DOHH2 (cell line): ENCODE results near the gene WDR70.

Experiments used
- H3F3A ChIP-seq: fragments of 200-600 bp; sonication (generic), shearing (Covaris generic); 2 replicates; pipeline ENCODE4 v1.6.0; 2016; ENCODE audit warnings: antibody characterized with exemption, mild to moderate bottlenecking; ENCODE audit not compliant: control insufficient read depth, insufficient read depth
- H3K27ac ChIP-seq: fragments of 200-600 bp; sonication (generic); 2 replicates; pipeline ENCODE4 v1.5.1; 2014; ENCODE audit warnings: low read depth, mild to moderate bottlenecking, low read length, moderate library complexity
- H3K27me3 ChIP-seq: fragments of 200-600 bp; sonication (generic); 2 replicates; pipeline ENCODE4 v1.6.1; 2014; ENCODE audit warnings: mild to moderate bottlenecking, low read length, mixed read lengths; ENCODE audit not compliant: control insufficient read depth
- H3K36me3 ChIP-seq: fragments of 200-600 bp; sonication (generic); 2 replicates; pipeline ENCODE4 v1.6.1; 2014; ENCODE audit warnings: mild to moderate bottlenecking, low read length, moderate library complexity, mixed read lengths; ENCODE audit not compliant: control insufficient read depth
- H3K4me1 ChIP-seq: fragments of 200-600 bp; sonication (generic); 2 replicates; pipeline ENCODE4 v1.6.1; 2014; ENCODE audit warnings: mild to moderate bottlenecking, low read length, mixed read lengths; ENCODE audit not compliant: control insufficient read depth
- H3K4me2 ChIP-seq: fragments of 200-600 bp; sonication (generic); 2 replicates; pipeline ENCODE4 v1.6.0; 2014; ENCODE audit warnings: mild to moderate bottlenecking, low read length, moderate library complexity
- H3K4me3 ChIP-seq: fragments of 200-600 bp; sonication (generic); 2 replicates; pipeline ENCODE4 v1.5.1; 2014; ENCODE audit warnings: mild to moderate bottlenecking, low read length, mixed read lengths
- H3K79me2 ChIP-seq: fragments of 200-600 bp; sonication (generic); 2 replicates; pipeline ENCODE4 v1.6.1; 2014; ENCODE audit warnings: mild to moderate bottlenecking, low read length, mixed read lengths; ENCODE audit not compliant: control insufficient read depth
- H3K9me2 ChIP-seq: fragments of 200-600 bp; sonication (generic); replicated peaks from 2 replicates; pipeline ENCODE4 v1.6.1; 2014; ENCODE audit warnings: mild to moderate bottlenecking, low read length, mixed read lengths; ENCODE audit not compliant: control insufficient read depth
- H3K9me3 ChIP-seq: fragments of 200-600 bp; sonication (generic); 2 replicates; pipeline ENCODE4 v1.6.1; 2014; ENCODE audit warnings: antibody characterized with exemption, low read length, mixed read lengths; ENCODE audit not compliant: control insufficient read depth, insufficient read depth
- H4K20me1 ChIP-seq: fragments of 200-600 bp; sonication (generic); 2 replicates; pipeline ENCODE4 v1.6.0; 2014; ENCODE audit warnings: low read depth, mild to moderate bottlenecking, antibody characterized with exemption, low read length, moderate library complexity; ENCODE audit not compliant: control insufficient read depth, insufficient read depth
- EZH2phosphoT487 ChIP-seq: fragments of 200-600 bp; sonication (generic); IDR thresholded peaks from 2 replicates; pipeline ENCODE4 v1.6.1; 2017; ENCODE audit warnings: borderline replicate concordance, mild to moderate bottlenecking, antibody characterized with exemption, low read length, moderate library complexity, mixed read lengths
- TF ChIP-seq, protein P1 (sequence below): fragments of 200-600 bp; sonication (generic); IDR thresholded peaks from one replicate; pipeline ENCODE4 v1.5.1; 2014; ENCODE audit warnings: antibody characterized with exemption, mild to moderate bottlenecking, low read depth, low read length; ENCODE audit not compliant: poor library complexity, severe bottlenecking

WDR70 gene

DNA sequence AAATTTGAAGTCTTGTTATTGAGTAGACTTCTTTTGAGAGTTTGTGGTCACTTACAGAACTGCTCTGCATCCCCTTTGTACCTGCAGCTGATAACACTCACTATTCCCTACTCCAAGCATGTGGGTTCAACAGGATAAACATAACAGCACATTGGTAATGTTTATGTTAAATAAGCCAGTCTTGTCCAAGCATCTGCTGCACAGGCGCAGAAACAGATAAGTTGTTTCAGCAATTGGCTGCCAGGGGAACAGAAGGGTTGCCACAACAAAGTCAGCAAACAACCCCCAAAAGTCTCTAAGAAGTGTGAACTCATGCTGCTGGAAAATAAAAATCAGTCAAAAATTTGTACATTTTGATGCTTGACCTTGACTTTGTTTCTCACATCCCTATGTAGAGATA, 286.2 kb downstream of the WDR70 start:
- TF ChIP-seq, protein P1, sequence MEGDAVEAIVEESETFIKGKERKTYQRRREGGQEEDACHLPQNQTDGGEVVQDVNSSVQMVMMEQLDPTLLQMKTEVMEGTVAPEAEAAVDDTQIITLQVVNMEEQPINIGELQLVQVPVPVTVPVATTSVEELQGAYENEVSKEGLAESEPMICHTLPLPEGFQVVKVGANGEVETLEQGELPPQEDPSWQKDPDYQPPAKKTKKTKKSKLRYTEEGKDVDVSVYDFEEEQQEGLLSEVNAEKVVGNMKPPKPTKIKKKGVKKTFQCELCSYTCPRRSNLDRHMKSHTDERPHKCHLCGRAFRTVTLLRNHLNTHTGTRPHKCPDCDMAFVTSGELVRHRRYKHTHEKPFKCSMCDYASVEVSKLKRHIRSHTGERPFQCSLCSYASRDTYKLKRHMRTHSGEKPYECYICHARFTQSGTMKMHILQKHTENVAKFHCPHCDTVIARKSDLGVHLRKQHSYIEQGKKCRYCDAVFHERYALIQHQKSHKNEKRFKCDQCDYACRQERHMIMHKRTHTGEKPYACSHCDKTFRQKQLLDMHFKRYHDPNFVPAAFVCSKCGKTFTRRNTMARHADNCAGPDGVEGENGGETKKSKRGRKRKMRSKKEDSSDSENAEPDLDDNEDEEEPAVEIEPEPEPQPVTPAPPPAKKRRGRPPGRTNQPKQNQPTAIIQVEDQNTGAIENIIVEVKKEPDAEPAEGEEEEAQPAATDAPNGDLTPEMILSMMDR = no peak
- TF ChIP-seq EZH2phosphoT487 = no peak
- no peak overlapping the region for H3K27ac ChIP-seq
- H4K20me1 ChIP-seq = no peaks in the 10 kb centered on the region
- no peaks in the 10 kb centered on the region for H3K9me3 ChIP-seq
- no peaks in the 10 kb centered on the region for H3K9me2 ChIP-seq
- H3K36me3 ChIP-seq = no peaks in the 10 kb centered on the region
- no peak overlapping the region for H3K4me2 ChIP-seq
- no peaks in the 10 kb centered on the region for H3F3A ChIP-seq
- H3K4me3 ChIP-seq = no peak overlapping the region
- no peaks in the 10 kb centered on the region for H3K27me3 ChIP-seq
- no peaks in the 10 kb centered on the region for H3K4me1 ChIP-seq
- no peaks in the 10 kb centered on the region for H3K79me2 ChIP-seq

DNA sequence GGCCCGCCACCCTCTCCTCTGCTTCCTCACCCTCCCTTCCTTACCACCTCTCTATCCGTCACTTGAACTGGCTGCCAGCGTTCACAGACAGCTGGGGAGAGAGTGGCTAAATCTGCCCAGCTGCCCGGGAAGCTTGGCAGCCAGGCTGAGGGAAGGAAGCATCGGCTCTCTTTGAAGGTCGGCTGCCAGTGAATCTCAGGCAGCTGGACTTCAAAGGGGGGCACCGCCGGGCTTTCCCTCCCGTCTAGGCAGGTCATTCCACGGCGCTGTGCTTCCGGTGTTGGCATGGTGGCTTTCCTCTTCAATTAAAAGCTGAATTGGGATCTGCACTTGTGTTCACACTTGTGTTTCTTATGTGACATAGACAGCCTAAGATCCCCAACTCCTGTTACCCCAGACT, 286.8 kb downstream of the WDR70 start:
- Histone ChIP-seq H4K20me1 (no peaks in the 10 kb centered on the region), H3F3A (no peaks in the 10 kb centered on the region), H3K4me3 (no peak overlapping the region), H3K9me3 (no peaks in the 10 kb centered on the region), H3K36me3 (no peaks in the 10 kb centered on the region), H3K4me1 (no peaks in the 10 kb centered on the region), H3K27ac (no peak overlapping the region), H3K9me2 (no peaks in the 10 kb centered on the region), H3K79me2 (no peaks in the 10 kb centered on the region), H3K4me2 (no peak overlapping the region), H3K27me3 (no peaks in the 10 kb centered on the region)
- TF ChIP-seq, protein P1 = no peak
- TF ChIP-seq EZH2phosphoT487 = no peak

DNA sequence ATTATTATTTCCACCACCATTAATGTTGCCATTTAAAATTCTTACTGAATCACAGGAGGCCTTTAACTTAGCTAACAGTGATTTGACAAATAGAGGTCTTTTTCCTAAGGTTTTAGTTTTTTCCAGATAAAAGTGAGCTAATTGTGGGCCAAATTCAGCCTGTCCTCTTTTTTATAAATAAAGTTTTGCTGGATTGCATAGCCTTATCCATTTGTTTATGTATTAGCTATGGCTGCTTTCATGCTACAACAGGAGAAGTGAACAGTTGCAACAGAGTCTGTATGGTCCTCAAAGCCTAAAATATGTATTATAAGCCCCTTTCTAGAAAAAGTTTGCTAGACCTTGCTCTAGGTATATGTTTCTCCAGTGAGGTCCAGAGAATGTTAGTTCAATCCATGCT, 288.3 kb downstream of the WDR70 start:
- Histone ChIP-seq H3K4me3 (no peak overlapping the region), H3K4me2 (no peak overlapping the region), H3K27ac (no peak overlapping the region), H3K79me2 (no peaks in the 10 kb centered on the region), H3K9me2 (no peaks in the 10 kb centered on the region), H4K20me1 (no peaks in the 10 kb centered on the region), H3K36me3 (no peaks in the 10 kb centered on the region), H3F3A (no peaks in the 10 kb centered on the region), H3K27me3 (no peaks in the 10 kb centered on the region), H3K9me3 (no peaks in the 10 kb centered on the region), H3K4me1 (peaks cover 7% of the 10 kb centered on the region)
- TF ChIP-seq, protein P1 = no peak
- TF ChIP-seq EZH2phosphoT487 = no peak

DNA sequence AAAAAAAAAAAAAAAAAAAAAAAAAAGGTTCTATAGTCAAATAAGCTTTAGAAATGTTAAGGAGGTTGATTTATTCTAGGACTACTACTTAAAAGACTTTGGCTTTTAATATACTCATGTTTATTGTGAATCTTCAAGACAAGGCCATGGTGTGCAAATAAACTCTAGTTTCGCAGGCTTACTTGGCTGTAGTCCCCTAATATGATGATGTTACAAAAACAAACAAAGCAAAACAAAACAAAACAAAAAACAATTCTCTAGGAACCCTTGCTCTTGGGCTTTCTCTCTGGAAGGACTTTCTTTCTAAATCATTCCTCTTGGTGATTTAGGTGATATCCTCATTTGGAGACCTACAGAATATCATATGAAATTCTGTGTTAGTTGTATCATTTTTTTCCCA, 288.7 kb downstream of the WDR70 start:
- Histone ChIP-seq H3F3A (no peaks in the 10 kb centered on the region), H3K79me2 (no peaks in the 10 kb centered on the region), H3K9me3 (no peaks in the 10 kb centered on the region), H4K20me1 (no peaks in the 10 kb centered on the region), H3K27ac (no peak overlapping the region), H3K27me3 (no peaks in the 10 kb centered on the region), H3K36me3 (no peaks in the 10 kb centered on the region), H3K9me2 (no peaks in the 10 kb centered on the region), H3K4me2 (no peak overlapping the region), H3K4me3 (no peak overlapping the region), H3K4me1 (peaks cover 10% of the 10 kb centered on the region)
- TF ChIP-seq EZH2phosphoT487 = no peak
- TF ChIP-seq, protein P1 = no peak
